GM12801 (cell line): ENCODE measurements around the gene ASPHD2.

ENCODE experiments used
- TF ChIP-seq, protein P1 (sequence below): IDR thresholded peaks from one replicate; pipeline ENCODE4 v1.5.1; 2011; ENCODE audit warnings: control low read depth; ENCODE audit not compliant: insufficient read length; ENCODE audit errors: extremely low read depth

ASPHD2 gene

GRCh38 chr22:26480611-26480932 lies 51.5 kb downstream of the ASPHD2 start:
- TF ChIP-seq, protein P1, sequence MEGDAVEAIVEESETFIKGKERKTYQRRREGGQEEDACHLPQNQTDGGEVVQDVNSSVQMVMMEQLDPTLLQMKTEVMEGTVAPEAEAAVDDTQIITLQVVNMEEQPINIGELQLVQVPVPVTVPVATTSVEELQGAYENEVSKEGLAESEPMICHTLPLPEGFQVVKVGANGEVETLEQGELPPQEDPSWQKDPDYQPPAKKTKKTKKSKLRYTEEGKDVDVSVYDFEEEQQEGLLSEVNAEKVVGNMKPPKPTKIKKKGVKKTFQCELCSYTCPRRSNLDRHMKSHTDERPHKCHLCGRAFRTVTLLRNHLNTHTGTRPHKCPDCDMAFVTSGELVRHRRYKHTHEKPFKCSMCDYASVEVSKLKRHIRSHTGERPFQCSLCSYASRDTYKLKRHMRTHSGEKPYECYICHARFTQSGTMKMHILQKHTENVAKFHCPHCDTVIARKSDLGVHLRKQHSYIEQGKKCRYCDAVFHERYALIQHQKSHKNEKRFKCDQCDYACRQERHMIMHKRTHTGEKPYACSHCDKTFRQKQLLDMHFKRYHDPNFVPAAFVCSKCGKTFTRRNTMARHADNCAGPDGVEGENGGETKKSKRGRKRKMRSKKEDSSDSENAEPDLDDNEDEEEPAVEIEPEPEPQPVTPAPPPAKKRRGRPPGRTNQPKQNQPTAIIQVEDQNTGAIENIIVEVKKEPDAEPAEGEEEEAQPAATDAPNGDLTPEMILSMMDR, result no peak

DNA sequence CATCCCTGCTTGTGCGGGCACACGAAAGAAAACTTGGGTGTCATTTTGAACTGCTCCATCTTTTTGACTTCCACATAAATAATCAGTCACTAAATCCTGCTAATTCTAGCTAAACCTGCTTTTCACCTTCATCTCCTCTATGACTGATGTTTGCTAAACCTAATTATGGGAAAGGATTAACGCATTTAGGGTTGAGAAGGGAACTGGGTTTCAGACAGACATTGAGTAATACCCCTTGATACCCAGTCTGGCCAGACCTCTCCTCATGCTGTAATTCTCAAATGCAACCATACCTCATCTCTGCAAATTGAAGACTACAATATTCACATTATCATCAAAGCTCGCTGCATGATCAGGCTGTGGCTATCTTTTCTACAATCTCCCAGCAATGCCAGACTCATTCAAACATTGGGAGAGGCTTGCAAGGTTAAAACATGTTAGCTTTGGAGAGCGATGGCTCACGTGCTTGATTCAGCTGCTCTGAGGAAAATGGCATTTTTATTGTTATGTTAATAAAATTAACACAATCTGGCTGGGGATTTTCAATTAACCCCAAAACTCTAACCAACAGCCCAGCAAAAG lies 52.1 kb downstream of the ASPHD2 start:
- TF ChIP-seq, protein P1, result no peak

DNA sequence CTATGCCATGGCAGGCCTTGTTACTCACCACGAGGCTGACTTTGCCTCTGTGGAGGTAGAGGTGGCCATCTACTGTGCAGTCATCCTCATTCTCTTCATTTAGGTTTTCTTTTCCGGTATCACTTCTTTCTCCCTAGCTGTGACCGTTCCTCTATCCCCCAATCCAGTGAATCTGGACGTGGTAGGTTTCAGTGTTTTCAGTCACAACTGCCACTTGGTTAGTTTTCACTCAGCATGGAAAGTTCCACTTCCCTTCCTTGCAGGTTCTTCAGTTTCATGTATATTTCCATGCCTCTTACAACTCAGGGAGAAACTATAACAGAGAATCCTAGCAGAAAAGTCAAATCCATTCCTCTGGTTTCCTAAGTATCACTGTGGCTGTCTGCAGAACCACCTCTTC lies 52.6 kb downstream of the ASPHD2 start:
- TF ChIP-seq, protein P1, result no peak

DNA sequence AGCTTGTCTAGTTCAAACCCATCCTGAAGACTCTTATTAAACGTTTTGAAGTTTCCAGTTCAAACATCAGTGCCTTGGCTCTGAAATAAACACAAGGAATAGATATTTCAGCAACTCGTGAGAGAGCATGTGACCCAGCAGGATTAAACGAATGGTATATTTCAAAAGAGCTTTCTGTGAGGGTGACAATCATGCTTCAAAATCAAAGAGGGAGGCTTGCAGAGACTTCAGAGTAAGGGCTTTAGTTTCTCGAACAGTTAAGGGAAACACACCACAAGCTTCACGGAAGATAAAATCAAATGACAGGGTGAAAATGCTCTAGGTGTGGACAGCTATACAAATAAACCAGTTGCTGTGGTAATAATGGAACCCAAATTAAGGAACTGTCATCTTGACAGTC lies 53.1 kb downstream of the ASPHD2 start:
- TF ChIP-seq, protein P1, result no peak

- TF ChIP-seq, protein P1, result no peak
Observed at GRCh38 chr22:26483043-26483438, 54.0 kb downstream of the ASPHD2 start.

- TF ChIP-seq, protein P1, result no peak
Observed at GRCh38 chr22:26483439-26484359, 54.6 kb downstream of the ASPHD2 start, which contains the start of the genes HPS4 and SRRD. HPS4 (minus strand) TSS chr22:26483783; CDS start chr22:26481762, 2,021 bp downstream. SRRD (plus strand) TSS chr22:26483877; CDS start chr22:26483891, 14 bp downstream.

GRCh38 chr22:26484360-26484706 lies 55.3 kb downstream of the ASPHD2 start:
- TF ChIP-seq, protein P1, result no peak
